ENCODE measurements around the gene TSPAN4.

Gene TSPAN4

GRCh38 chr11:843086-843734, 558 bp downstream of the TSPAN4 start:
- no peak for TF ChIP-seq POLR2AphosphoS5 (IDR thresholded peaks at IDR 0.05; ENCODE audit: low read depth)
- TF ChIP-seq, protein P1, sequence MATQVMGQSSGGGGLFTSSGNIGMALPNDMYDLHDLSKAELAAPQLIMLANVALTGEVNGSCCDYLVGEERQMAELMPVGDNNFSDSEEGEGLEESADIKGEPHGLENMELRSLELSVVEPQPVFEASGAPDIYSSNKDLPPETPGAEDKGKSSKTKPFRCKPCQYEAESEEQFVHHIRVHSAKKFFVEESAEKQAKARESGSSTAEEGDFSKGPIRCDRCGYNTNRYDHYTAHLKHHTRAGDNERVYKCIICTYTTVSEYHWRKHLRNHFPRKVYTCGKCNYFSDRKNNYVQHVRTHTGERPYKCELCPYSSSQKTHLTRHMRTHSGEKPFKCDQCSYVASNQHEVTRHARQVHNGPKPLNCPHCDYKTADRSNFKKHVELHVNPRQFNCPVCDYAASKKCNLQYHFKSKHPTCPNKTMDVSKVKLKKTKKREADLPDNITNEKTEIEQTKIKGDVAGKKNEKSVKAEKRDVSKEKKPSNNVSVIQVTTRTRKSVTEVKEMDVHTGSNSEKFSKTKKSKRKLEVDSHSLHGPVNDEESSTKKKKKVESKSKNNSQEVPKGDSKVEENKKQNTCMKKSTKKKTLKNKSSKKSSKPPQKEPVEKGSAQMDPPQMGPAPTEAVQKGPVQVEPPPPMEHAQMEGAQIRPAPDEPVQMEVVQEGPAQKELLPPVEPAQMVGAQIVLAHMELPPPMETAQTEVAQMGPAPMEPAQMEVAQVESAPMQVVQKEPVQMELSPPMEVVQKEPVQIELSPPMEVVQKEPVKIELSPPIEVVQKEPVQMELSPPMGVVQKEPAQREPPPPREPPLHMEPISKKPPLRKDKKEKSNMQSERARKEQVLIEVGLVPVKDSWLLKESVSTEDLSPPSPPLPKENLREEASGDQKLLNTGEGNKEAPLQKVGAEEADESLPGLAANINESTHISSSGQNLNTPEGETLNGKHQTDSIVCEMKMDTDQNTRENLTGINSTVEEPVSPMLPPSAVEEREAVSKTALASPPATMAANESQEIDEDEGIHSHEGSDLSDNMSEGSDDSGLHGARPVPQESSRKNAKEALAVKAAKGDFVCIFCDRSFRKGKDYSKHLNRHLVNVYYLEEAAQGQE (IDR thresholded peaks at IDR 0.05; ENCODE audit: insufficient replicate concordance, low read depth): no peak
- TF ChIP-seq, protein P2, sequence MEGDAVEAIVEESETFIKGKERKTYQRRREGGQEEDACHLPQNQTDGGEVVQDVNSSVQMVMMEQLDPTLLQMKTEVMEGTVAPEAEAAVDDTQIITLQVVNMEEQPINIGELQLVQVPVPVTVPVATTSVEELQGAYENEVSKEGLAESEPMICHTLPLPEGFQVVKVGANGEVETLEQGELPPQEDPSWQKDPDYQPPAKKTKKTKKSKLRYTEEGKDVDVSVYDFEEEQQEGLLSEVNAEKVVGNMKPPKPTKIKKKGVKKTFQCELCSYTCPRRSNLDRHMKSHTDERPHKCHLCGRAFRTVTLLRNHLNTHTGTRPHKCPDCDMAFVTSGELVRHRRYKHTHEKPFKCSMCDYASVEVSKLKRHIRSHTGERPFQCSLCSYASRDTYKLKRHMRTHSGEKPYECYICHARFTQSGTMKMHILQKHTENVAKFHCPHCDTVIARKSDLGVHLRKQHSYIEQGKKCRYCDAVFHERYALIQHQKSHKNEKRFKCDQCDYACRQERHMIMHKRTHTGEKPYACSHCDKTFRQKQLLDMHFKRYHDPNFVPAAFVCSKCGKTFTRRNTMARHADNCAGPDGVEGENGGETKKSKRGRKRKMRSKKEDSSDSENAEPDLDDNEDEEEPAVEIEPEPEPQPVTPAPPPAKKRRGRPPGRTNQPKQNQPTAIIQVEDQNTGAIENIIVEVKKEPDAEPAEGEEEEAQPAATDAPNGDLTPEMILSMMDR (IDR thresholded peaks at IDR 0.05; ENCODE audit: insufficient read depth, low read length): no peak
- TF ChIP-seq SPI1 (IDR thresholded peaks at IDR 0.05; ENCODE audit: borderline replicate concordance, low read depth): no peak
- no peak for TF ChIP-seq GABPA (IDR thresholded peaks at IDR 0.05; ENCODE audit: low read depth)
- H3K27me3 ChIP-seq (ENCODE audit: insufficient read depth, poor library complexity, severe bottlenecking): no peaks in the 10 kb centered on the region
- DNase-seq (ENCODE audit: low read depth in 1 of 2, low spot score in 1 of 2): no peak
- H3K4me3 ChIP-seq (replicated peaks; ENCODE audit: insufficient read depth, low read length): peak overlapping the region; percentile 99
- no peak overlapping the region for H3K27ac ChIP-seq (replicated peaks)

DNA sequence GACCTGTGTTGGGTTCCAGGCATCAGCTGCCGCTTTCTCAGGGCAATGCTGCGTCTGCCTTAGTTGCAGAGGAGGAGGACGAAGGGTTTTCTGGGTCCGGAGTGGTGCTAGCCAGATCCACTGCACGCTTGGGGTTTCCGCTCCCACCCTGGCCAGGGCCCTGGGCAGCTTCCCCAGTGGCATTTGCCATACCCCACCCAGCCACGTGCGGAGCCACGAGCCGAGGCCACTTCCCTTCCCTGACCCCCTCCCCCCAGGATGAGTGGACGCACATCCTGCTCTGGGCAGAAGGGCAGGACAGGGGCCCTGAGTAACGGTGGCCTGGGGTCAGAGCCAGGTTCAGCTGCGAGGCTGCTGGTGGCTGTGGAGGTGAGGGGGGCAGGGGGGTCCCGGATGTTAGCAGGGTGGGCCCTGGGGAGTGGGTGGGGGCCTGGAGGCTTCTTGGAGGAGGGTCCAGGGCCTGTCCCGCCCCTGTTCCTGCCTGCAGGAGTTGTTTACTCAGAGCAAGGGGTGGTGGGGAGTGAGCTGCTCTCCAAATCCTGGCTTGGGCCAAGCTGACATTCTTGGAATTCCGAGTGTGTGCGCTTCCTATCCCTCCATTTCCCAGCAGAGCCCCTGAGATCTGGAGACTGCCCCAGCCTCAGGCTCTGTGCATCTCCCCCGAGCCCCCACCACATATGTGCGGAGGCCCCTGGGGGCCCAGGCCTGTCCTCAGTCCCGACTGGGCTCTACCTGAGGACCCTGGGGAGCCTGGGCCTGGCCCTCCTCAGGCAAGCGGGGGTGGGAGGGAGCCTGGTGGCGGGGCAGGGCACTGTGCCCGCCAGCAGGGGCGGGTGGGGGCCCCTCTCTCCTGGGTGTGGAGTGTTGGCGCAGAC, 1.4 kb downstream of the TSPAN4 start:
- TF ChIP-seq POLR2AphosphoS5 (IDR thresholded peaks at IDR 0.05; ENCODE audit: low read depth) (no peak), GABPA (IDR thresholded peaks at IDR 0.05; ENCODE audit: low read depth) (no peak), SPI1 (IDR thresholded peaks at IDR 0.05; ENCODE audit: borderline replicate concordance, low read depth) (no peak)
- TF ChIP-seq, protein P2 (IDR thresholded peaks at IDR 0.05; ENCODE audit: insufficient read depth, low read length): no peak
- TF ChIP-seq, protein P1 (IDR thresholded peaks at IDR 0.05; ENCODE audit: insufficient replicate concordance, low read depth): no peak
- Histone ChIP-seq H3K4me3 (replicated peaks; ENCODE audit: insufficient read depth, low read length) (no peak overlapping the region), H3K27ac (replicated peaks) (no peak overlapping the region), H3K27me3 (ENCODE audit: insufficient read depth, poor library complexity, severe bottlenecking) (peaks cover 7% of the 10 kb centered on the region)
- DNase-seq (ENCODE audit: low read depth in 1 of 2, low spot score in 1 of 2): no peak

GRCh38 chr11:844693-845644, 2.3 kb downstream of the TSPAN4 start:
- no peak for DNase-seq (ENCODE audit: low read depth in 1 of 2, low spot score in 1 of 2)
- TF ChIP-seq SPI1 (IDR thresholded peaks at IDR 0.05; ENCODE audit: borderline replicate concordance, low read depth): no peak
- no peak for TF ChIP-seq POLR2AphosphoS5 (IDR thresholded peaks at IDR 0.05; ENCODE audit: low read depth)
- H3K27me3 ChIP-seq (ENCODE audit: insufficient read depth, poor library complexity, severe bottlenecking): peaks cover 11% of the 10 kb centered on the region
- no peak overlapping the region for H3K4me3 ChIP-seq (replicated peaks; ENCODE audit: insufficient read depth, low read length)
- no peak overlapping the region for H3K27ac ChIP-seq (replicated peaks)
